DMS114 treated with DMSO at 0.1 percent for 48 hours (cell line): ENCODE measurements around the gene SPINK14.

ENCODE experiments used
- DNase-seq: peaks from one replicate; lab custom pipeline; 2025; ENCODE audit not compliant: unreplicated experiment; lab: John Stamatoyannopoulos, UW

The SPINK14 gene, protein sequence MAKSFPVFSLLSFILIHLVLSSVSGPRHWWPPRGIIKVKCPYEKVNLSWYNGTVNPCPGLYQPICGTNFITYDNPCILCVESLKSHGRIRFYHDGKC

DNA sequence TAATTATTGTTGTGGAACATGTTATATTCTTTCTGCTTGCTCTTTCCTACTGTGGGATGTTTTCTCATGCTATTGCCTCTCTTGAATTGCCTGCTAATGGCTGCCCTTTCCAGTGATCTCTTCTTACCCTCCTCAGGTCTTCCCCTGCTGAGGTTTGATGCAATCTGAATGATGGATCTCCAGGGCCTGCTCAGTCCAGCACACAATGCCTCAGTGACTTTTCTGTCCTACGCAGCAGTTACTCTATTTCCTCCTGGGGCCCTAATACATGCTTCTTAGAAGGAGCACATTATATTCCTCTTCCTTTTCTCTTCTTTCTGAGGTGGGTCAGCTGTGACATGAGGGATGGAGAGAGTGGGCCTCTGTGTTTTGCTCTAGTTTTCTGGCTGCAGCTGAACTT is at the start of gene SPINK14:
SPINK14 (plus strand) TSS at position 301 of the 400 bp plus-strand sequence. CDS start 1,187 bp downstream, outside the sequence.
- DNase-seq: no peak

DNA sequence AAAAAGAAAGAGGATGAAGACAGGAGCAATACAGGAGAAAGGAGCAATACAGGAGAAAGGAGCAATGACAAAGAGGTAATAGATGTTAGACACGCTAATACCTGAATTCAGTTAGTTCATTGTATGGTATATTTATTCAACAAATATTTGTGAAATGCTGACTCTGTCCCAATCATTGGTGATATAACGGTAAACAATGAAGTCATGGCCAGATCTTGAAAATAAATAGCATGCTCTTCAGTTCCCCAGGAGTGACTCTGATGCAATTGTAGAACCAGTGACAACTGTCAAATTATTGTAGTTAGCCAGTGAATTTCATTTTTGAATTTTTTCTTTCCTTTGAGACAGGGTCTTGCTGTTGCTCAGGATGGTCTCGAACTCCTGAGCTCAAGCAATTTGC is 48.0 kb upstream of the SPINK14 start:
- no peak for DNase-seq

DNA sequence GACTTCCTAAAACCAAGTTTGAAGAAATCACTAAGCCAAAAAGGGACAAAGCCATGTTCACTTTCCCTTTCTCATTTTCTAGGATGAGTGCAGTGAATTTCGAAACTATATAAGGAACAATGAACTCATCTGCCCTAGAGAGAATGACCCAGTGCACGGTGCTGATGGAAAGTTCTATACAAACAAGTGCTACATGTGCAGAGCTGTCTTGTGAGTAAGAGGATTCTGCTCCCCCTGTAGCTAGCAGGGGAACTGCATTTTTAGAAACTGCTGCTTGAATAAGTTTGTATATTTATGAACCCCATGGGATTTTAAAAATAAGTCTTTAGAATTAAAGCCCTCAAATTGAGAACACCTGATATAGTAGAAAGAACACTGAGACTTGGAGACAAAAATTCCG is 42.7 kb upstream of the SPINK14 start:
- no peak for DNase-seq

DNA sequence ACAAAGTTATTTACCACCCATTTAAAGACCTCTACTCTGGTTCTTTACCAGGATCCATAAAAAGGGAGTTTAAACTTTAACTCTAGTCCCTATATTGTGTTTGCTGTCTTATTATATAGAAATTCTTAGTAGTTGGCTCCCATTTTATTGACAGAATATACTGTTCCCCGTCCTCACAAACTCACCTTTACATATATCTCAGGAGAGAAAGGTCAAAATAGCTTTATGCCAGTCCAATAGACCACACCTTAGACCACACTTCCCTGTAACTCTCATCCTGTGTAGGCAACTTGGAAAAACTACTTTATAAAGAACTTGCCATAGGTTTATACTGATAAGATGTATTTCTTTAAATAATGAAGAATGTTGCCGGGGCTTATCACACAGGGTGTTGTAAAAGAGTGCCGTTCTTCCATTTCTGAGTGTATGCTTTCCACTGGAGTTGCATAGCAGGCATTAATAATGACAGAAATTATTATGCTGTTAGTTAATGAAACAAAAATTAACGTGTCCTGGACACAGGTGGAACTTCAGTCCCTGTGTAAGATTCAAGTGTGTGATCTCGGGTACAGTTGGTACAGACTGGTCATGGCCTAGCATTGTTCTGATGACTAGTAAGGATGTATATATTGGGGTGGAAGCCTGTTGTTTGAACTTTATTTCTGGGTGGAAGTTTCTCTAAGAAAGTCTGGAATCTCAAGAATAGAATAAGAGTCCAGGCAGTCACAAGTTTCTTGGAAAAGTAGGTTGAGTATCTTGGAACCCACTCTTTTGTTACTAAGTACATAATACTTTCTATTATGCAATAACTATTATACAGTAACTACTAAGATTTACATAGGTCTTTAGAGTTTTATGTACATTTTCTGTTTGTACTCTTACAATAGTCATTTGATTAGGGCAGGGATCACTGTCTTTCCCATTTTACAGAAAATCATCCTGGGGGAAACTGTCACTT is 33.0 kb upstream of the SPINK14 start:
- no peak for DNase-seq

DNA sequence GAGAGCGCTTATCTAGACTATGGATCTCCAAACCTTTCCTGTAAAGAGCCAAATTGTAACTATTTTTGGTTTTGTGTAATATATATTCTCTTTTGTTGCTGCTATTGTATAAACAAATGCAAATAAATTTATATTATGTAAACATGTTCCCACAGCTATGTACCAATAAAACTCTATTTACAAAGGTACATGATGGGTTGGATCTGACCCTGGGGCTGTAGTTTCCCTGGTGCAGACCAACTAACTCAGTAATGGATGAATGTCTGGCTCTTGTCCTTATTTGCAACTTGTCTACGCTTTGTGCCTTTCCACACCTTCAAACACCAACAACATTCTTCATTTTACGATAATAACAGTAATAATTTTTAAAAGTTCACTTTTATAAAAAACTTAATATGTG is 27.5 kb upstream of the SPINK14 start:
- no peak for DNase-seq

DNA sequence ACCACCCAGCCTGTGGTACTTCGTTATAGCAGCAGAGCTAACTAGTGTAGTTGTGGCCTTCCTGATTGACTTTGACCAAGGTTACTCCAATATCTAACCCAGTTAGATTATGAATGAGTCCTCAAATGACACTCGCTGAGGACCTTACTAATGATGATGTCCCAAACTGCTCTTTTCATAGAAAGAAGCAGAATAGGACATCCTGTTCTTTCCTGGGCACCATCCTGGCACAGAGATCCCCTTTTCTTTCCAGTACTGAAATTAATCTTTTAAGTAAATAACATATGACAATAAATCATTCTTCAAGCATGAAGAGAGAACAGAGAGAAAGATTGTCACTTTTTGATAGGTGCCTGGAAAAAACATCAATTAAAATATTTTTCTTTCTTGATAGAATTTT is 26.7 kb upstream of the SPINK14 start:
- no peak for DNase-seq

DNA sequence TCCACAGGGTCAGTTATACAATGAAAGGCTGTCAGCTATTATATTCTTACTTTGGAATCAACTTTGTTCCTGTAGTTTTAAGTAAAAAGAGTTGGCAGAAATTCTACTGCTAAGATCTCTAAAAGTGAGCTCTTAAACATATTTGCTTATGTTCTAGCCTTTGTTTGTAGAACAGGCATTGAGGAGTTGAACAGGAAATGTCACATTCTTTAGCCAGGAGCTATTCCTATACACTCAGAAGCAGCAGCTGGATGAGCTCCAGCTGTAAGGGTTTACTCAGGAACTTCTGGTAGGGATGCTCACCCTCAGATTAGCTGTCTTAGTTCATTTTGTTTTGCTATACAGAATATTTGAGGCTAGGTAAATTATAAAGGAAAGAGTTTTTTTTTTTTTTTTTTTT is 22.4 kb upstream of the SPINK14 start:
- DNase-seq: no peak

DNA sequence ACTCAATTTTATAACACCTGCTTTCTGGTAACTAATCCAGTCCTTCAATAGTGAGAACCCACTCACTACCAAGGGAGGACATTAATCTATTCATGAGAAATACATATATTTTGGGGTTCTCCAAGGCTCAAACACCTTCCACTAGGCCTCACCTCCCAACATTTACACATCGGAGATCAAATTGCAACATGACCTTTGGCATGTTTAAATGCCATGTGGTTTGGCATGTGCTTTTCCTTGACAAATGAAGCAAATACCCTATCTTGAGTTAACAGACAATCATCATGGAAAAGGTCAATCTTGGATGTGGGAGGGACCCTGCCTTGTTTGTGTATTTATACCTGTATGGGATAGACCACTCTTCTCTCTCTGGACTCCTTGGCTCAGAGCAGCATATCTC is 21.9 kb upstream of the SPINK14 start:
- no peak for DNase-seq

DNA sequence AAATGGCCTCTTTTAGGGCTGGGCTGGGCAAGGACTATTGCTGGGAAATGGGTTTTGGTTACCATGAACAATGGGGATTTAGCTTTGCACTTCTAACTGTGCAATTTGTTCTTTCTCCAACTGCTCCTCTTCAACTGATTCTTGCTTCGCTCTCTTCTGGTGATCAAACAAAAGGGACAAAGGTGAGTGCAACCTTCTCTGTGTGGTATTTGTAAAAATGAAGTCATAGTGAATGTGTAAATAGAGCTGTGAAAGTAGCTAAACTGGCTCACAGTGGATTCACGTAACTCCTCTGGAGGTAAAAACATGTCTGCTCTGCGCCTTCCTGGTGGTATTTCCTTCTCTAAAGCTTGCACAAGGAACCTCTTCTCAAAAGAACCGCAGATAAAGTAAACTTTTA is 20.9 kb upstream of the SPINK14 start:
- DNase-seq: no peak

DNA sequence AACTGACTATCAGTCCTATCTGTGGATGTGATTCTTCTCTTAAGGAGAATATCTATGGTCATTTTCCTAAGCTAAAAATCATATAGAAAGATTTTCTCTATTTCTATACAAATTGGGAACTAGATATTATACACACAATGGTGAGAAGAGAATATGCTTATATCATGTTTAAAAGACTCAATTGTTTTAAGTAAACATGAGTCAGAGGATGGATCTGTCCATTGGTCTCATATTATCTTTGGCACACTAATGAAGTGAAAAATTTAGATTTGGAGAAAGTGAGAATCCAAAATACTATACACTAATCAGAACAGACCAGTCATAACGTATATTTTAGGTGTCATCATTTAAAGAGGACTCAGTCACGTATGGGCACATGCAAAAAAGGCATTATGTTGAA is 16.5 kb upstream of the SPINK14 start:
- DNase-seq: no peak

DNA sequence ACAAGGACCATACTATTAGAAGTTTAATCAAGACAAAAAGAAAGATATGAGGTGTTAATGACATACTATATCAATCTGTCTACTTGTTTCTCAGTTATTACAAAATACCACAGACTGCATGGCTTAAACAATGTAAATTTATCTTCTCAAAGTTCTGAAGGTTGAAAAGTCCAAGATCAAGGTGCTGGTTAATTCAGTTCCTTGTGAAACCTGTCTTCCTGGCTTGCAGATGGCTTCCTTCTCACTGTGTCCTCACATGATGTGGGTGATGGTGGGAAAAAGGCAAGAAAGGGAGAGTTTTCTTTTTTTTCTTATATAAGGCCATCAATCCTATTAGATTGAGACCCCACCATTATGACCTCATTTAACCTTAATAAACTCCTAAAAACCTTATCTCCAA is 15.6 kb upstream of the SPINK14 start:
- no peak for DNase-seq

DNA sequence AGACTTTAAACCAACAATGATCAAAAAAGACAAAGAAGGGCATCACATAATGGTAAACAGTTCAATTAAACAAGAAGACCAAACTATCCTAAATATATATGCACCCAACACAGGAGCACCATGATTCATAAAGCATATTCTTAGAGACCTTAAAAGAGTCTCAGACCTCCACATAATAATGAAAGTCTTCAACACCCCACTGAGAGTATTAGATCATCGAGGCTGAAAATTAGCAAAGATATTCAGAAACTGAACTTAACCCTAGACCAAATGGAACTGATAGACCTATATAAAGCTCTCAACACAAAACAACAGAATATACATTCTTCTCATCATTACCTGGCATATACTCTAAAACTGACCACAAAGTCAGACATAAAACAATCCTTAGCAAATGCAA is 11.7 kb upstream of the SPINK14 start:
- DNase-seq: no peak

DNA sequence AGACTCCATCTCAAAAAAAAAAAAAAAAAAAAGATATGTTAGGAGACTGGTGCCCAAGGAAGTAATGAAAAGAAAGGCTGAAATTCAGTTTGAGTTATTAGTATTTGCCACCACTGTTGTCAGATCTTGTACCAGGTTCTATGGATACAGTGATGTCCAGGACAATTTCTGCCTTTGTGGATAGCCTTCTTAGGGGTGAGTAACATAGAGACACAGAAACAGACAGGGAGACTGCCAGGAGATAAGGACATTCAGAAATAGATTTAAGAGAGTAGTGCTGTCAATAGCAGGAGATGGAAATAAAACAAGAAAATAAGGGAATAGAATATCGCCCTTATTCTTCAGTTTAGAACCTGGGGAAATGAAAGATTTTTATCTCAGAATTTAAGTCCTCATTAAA is 6.3 kb upstream of the SPINK14 start:
- no peak for DNase-seq

DNA sequence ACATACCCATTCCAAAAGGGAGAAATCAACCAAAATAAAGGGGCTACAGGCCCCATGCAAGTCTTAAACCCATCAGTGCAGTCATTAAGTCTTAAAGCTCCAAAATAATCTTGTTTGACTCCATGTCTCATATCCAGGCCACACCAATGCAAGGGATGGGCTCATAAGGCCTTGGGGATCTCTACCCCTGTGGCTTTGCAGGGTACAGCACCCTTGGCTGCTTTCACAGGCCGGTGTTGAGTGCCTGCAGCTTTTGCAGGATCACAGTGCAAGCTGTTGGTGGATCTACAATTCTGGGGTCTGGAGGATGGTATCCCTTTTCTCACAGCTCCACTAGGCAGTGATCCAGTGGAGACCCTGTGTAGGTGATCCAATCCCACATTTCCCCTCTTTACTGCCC is 5.0 kb upstream of the SPINK14 start:
- no peak for DNase-seq

DNA sequence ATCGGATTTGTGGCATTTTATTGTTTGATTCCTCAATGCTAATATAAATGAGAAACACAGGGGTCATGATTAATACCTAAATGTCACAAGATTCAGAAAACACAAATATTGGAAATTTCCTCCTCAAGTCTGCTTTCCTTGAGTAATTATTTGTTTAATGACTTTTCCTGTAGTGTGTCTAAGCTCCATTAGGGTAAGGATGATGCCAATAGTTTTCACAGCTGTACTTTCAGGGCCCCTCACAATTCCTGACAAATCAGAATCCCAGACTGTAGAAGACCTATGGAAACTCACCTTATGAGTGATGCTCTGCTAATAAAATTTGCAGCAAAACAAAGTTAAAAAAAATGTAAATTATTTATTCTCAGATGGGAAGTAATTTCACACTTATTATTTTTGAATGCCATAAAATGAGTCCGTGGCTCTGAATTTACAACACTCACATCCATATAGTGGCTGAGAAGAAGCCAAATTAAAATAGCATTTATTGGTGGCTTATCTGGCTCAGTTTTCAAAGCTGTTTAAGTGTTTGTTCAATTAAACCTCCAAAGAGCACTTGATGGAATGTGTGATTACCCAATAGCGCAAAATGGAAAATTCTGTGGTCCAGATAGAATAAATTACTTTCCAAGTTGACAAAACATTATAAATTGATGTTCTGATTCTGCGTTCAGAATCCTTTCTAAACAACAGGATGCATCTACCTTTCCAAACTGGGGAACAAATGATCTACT is 1.6 kb upstream of the SPINK14 start:
- no peak for DNase-seq

DNA sequence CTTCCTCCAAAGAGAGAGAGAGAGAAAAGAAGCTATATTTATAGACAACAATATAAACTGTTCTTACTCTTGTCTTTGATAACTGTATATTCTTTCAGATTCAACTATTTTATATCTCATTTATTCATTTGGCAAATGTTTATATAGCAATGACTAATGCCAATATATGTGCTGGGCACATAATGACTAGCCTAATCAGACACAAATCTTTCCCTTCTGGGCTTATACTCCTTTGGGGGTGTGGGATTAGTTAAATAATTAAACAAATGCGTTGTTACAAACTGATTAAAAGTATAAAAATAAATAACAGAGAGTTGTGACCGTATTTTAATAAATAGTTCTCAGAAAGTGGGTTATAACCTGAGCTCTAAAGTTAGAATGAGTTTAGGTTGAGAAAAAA is 4.0 kb downstream of the SPINK14 start:
- no peak for DNase-seq

DNA sequence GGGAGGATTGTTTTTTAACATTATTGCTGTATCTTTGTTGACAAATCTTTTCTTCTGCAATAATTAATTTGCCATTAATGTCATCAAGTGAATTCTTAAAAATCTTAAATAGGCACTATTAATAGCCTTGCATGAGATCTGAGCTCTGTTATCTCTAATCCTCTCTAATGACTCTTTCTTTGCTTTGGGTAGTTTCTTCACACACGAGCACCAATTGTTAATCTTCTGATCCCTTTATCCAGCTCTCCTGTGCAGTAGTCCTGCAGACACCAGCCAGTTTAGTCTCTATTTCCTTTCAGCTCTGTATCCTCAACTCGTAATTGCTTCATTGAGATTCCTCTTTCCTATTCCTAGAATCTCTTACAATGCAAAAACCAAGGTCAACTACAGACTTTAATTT is 8.1 kb downstream of the SPINK14 start:
- no peak for DNase-seq

DNA sequence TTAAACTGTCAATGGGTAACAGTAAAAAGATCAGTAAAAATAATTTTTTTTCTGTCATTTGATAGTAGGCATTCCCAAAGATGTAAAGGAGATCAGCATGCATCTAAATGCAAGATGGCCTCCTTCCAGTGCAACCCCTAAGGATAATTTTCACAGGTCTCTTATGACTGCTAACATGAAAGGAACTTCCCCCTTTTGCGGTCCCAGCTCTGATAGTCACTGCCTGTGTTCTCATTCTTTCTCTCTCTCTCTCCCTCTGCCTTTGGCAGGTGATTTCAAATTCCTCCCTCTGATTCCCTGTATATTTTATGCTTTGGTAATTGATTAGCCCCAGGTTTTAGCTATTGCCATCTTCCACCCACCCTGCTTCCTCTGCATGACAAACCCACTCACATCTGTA is 8.9 kb downstream of the SPINK14 start:
- no peak for DNase-seq

DNA sequence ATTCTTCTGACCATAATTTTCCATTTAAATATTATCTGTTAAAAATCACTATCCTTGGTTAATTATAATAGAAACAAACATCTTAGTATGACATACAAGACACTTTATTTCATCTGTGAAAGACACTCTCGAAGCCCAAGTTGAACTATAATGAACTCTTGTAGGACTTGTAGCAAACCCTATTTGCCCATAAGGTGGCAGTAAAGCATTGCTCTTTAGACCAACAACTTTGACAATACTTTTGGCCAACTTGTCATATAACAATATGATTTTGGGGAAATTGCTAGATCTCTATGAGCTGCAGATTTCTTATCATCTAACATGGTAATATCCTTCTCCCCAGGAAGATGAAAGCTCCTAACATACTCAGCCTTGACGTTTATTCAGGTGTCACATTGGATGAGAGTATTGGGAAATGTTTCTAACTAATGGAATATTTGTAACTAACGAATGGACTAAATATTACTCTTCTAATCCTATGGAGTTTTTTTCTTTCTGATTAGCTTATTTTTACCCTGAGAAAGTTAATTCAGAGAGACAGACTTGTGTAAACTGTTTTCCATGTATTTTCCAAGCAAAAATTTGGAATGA is 11.0 kb downstream of the SPINK14 start:
- peak; percentile 50 for DNase-seq

DNA sequence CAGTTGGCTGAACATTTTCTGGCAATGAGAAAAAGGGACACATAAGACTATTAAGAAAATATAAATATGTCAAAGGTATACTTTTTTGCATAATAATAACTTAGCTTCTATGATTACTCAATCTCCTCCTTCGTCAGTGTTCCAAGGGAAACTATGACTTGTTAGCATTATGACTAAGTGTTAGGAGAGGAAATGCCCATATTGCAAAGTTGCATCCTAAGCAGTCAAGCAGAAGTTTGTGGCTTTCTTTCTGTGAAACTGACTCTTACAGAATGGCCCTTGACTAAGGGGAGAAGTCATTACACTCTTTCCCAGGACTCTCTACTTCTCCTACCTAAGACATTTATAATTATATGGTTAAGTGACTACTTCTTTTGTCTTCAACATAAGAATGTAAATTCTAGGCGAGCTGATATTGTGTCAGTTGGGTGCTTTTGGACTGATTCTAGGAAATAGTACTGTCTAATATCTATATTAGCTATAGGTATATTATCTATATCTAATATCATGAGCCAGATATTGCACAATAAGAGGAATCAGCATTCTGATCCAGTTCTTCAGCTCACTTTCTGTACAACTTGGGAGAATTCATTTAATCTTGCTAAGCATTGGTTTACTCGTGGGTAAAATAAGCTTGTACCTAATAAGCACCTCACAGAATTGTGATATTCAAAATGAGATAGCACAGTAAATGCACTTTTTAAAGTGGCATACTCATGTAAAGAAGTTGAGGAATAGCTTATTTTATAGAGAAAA is 18.1 kb downstream of the SPINK14 start:
- no peak for DNase-seq

DNA sequence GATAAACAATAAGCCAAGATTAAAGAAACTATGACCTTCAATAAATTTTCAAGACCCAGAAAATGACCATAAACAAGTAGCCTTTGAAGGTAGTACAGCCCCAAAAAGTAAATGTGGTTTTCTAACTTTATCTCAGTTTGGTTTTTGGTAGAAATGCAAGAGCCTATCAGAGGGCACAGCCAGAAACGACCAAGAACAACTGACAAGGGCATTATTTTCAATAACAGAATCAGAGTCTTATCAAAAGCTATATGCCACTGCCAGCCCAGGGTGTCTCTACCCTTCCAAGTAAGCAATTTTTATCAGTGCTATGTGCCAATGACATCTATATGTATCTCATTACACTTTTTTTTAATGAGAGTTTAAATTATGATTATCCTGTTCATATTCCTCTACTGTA is 22.7 kb downstream of the SPINK14 start:
- DNase-seq: no peak
